ENCODE data around the gene THBS1.

THBS1 gene

DNA sequence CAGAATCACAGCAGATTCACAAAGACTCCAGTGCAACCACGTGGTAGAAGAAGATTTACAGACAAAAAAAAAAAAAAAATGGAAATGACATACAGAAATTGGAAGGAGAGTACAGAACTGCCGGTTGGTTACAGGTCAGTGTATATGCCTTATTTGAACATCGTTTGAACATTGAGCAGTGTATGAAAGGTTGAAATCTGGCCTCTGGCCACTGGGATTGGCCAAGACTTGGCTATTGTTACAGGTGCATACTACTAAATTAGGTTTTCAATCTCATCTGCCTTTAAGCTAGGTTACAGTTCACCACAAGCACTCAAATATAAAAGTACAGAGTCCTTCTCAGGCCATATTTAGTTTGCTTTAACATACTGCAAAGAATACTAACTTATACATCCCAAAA, 59.8 kb downstream of the THBS1 start:
- DNase-seq = no peak

DNA sequence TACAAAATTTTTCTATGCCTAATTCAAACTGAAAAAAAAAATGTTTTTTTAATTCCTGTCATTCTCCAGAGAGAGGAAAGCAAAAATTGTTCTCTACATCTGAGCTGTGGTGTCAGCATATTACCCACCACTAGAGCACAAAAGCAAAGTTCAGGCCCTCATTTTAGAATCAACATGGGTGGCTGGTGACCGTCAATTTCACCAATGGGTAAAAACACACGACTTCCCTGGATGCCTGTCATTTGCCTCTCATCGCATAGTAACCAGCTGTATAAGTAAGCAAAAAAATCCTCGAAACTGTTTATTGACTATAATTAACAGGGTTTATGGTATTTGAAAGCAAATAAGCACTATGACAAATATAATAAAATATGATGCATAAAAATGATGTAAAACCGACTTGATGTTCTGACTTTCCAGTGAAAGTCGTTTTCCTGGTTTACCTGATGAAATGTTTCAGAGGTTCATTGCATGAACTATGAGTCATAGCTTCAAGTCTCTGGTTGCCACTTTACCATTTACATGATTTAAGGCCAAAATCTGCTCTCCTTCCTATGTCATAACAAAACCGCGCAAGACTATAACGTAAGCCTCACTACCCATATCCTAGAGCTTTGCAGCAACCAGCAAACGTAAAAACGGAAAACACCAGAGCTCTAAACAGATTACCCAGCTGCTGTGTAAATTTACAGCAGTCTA, 60.5 kb downstream of the THBS1 start:
- DNase-seq = peak; percentile 85

DNA sequence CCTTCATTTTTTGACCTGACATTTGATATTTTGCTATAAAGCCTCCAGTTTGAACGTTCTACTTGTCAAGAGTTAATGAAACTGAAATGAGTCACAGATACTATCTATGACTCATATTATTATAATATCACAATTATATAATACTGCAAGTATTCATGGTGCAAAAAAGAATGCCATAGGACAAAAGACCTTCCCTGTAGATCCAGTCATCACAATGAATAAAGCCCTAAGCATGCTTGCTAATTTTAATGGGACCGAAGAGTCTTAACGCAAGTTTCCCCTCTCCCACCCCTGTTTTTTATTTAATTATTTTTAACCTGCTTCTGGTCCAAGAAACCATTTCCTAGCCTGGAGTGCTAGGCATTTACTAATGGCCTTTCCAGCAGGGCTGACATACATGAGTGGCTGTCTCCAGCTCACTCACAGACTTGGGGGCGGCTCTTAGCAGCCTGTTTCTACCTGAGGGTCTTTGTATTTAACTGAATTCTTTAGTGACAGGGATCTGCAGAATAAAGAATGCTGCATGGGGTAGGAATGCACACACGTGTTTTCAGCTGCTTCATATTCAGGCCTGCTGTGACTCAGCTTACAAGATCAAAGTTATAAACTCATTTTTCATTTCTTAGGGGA, 61.2 kb downstream of the THBS1 start:
- no peak for DNase-seq

DNA sequence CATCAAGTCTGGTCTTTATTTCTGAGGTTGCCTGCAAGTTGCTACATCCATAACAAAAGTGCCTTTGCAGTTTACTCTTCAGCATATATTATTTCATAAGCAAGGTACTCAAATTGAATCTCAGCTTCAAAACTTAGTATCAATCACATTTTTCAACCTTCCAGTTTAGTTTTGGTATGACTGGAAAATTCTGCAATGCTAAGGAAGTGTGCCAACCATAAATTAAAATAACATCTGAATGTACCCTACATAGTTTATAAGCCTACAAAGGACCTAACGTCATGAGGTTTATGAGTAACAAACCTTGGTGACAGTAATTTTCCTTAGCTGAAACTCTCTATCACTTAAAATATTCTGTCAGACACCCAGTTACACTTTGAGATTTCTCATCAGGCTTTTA, 62.8 kb downstream of the THBS1 start:
- DNase-seq = peak; percentile 70

DNA sequence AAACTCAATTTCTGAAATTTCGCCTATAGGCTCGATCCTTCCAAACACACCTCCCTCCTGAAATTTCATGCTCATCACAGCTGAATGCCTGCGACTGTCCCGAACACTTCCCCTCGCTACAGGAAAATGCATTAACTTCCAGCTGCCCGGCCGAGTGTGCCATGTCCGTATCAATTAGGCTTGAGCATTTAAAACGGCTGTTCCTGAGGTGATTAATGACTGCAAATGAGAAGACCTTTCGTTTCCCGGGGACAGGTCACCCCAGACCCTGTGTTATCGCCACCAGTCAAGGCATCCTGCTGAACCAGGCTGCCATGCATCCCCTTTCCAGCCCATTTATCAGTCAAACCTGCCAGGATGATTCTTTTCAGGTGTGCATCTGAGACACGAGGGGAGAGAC, 63.3 kb downstream of the THBS1 start:
- no peak for DNase-seq

DNA sequence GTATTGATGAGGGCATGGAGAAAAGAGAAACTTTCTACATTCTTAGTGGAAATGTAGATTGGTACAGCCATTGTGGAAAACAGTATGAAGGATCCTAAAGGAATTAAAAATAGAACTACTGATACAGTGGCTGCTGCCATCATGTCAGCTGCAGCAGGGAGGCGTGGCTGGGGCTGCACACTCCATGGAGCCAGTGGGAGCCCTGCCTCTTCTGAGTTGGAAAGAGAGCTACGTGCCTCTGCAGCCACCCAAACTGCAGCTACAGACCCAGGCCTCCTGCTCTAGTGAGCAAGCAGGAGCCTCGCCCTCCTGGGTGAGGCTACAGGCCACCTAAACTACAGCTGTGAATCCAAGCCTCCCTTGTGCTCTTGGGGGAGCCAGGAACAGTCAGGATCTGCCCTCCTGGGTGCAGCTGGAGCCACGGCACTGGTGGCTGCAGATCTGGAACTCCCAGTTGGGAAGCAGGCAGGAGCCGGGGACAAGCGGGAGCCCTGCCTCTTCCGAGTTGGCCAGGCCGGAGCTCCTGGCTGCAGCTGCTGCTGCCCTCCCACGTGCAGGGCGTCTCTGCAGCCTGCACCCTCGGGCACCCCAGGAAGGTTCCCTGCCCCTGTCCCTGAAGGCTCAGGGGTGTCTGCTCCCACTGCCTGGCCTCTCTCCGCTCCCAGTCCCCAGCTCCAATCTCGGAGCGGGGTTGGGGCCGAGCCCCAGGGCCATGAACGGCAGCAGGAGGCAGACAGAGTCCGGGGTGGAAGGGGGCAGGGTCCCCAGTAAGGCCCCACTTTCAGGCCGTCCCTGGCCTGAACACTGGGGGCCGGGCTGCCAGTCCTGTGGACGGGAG, 64.5 kb downstream of the THBS1 start:
- no peak for DNase-seq

DNA sequence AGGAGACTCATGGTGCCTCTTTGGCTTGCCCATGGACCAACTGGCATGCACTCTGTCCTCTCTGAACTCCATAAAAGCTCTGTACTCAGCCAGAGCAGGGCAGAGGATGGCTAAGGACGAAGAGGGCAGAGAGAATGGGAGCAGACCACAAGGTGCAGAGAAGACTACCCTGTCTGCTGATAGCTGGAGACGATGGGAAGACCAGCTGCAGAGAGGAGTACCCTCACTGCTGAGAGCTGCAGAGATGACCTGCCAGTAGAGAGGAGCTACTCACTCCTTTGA, 65.0 kb downstream of the THBS1 start:
- no peak for DNase-seq

DNA sequence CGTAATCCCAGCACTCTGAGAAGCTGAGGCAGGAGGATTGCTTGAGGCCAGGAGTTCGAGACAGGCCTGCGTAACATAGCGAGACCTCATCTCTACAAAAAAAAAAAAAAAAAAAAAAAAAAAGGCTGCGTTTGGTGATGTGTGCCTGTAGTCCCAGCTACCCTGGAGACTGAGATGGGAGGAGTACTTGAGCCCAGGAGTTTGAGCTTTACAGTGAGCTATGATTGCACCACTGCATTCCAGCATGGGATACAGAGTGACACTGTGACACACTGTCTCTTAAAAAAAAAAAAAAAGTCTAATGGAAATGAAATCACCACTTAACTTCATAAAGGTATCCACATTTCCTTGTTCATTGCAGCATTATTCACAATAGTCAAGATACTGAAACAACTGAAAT, 65.5 kb downstream of the THBS1 start:
- no peak for DNase-seq

All from activated CD4-positive, alpha-beta T cell treated with anti-CD3 and anti-CD28 coated beads, Interleukin-2, amount 50 U/mL, for 16 hours (primary cell).